Gastrocnemius medialis (tissue), 4 donors: ENCODE results near the gene CDKAL1.

Experiments used
- CTCF ChIP-seq, 5 experiments: fragments of 450-650 bp in 3 of 5; fragments of 200-600 bp in 2 of 5; sonication (generic) in 2 of 5; IDR thresholded peaks in 4 of 5; conservative IDR thresholded peaks in 1 of 5; 1 replicate in 4 of 5; 2 replicates in 1 of 5; pipeline ENCODE4 v1.5.1; 2016 to 2019; ENCODE audit warnings: antibody characterized with exemption in 5 of 5, mild to moderate bottlenecking in 3 of 5, moderate library complexity in 3 of 5
- POLR2A ChIP-seq, 2 donors: fragments of 450-650 bp; IDR thresholded peaks; one replicate each; pipeline ENCODE4 v1.6.1; 2017; ENCODE audit warnings: antibody characterized with exemption in 2 of 2, mild to moderate bottlenecking in 2 of 2, moderate library complexity in 2 of 2

- TF ChIP-seq POLR2A (IDR thresholded peaks at IDR 0.05) (no peak), CTCF (IDR thresholded peaks at IDR 0.05 in 4 of 5, conservative IDR thresholded peaks at IDR 0.05 in 1 of 5) (no peak)
These were observed 292.1 kb downstream of the CDKAL1 start for GRCh38 chr6:20826378-20826777.
